Measurements from ENCODE around the gene CNGB1. TPM values are rescaled to one million over a fixed set of nuclear protein-coding genes. Genes with fewer than 3 reads are reported as not detected.

The CNGB1 gene
- total RNA-seq, 4 donors from 2014 or later: not detected

DNA sequence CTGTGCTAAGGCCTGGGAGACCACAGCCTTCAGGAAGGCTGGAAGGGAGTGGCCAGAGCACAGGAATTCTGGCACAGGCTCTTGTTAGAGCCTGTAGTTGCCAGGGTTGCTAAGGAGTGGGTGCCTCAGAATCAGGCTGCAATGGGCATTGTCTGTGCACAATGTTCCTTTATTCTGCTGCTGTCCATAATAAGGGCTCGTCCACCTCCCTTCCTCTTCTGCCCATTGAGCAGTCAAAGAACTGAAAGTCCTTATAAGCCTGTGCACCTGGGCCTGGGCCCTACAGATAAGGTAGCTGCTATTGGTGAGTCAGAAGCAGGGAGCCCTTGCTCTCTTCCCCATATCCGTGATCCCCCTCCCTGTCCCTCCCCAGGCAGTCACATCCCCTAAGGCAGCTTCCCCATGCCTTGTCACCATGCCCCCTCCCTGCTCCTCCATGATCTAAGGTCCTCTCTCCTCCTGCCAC is 5.4 kb upstream of the CNGB1 start:
- intact Hi-C loops (cut with DNase I; ENCODE audit: low total_unique reads): no loop called here
- 16% methylated on average over 2 of the region's 2 CpGs for whole genome bisulfite sequencing, 2 donors
- TF ChIP-seq, protein P1, sequence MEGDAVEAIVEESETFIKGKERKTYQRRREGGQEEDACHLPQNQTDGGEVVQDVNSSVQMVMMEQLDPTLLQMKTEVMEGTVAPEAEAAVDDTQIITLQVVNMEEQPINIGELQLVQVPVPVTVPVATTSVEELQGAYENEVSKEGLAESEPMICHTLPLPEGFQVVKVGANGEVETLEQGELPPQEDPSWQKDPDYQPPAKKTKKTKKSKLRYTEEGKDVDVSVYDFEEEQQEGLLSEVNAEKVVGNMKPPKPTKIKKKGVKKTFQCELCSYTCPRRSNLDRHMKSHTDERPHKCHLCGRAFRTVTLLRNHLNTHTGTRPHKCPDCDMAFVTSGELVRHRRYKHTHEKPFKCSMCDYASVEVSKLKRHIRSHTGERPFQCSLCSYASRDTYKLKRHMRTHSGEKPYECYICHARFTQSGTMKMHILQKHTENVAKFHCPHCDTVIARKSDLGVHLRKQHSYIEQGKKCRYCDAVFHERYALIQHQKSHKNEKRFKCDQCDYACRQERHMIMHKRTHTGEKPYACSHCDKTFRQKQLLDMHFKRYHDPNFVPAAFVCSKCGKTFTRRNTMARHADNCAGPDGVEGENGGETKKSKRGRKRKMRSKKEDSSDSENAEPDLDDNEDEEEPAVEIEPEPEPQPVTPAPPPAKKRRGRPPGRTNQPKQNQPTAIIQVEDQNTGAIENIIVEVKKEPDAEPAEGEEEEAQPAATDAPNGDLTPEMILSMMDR (IDR thresholded peaks at IDR 0.05): no peak
- no peak for TF ChIP-seq POLR2A (IDR thresholded peaks at IDR 0.05)
- DNase-seq (ENCODE audit: low spot score in 2 of 2): no peak
- no peak overlapping the region for H3K4me3 ChIP-seq (ENCODE audit: low read depth, poor library complexity, severe bottlenecking)

DNA sequence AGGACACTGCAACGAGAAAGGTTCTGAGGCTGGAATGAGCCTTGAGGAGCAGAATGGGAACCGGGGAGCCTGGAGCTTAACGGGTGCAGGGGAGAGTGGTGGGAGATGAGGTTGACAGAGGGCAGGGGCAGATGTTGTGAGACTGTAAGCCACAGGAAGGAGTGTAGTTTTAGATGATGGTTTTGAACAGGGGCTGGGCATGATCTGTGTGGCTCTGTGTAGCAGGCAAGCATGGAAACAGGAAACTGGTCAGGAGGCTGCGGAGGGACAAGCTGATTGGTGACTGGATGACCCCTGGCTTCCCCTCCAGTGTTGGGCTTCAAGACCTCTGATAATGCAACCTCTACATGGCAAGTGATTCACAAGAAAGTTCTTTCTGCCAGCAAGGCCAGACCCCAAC is 1.4 kb upstream of the CNGB1 start:
- no peak overlapping the region for H3K4me3 ChIP-seq (ENCODE audit: low read depth, poor library complexity, severe bottlenecking)
- TF ChIP-seq, protein P1 (IDR thresholded peaks at IDR 0.05): no peak
- TF ChIP-seq POLR2A (IDR thresholded peaks at IDR 0.05): no peak
- WGBS, 2 donors: 75 to 83% methylated on average over 4 of the region's 4 CpGs
- no peak for DNase-seq (ENCODE audit: low spot score in 2 of 2)
- intact Hi-C loops (cut with DNase I; ENCODE audit: low total_unique reads): no loop called here

DNA sequence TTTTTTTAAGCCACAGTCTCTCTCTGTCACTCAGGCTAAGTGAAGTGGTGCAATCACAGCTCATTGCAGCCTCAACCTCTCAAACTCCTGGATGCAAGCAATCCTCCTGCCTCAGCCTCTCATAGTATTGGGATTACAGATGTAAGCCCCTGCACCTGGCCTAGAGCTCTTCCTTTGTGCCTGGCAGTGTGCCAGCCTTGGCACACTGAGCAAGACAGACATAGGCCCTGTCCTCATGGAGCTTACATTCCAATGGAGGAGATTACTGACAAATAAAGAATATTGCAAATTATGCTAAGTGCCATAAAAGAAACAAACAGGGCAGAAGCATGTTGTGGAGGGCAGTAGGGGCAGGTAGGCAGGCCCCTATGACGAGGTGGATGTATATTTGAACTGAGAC is 920 bp upstream of the CNGB1 start:
- 81 to 88% methylated on average over 1 of the region's 1 CpG for WGBS, 2 donors
- no peak for DNase-seq (ENCODE audit: low spot score in 2 of 2)
- TF ChIP-seq, protein P1 (IDR thresholded peaks at IDR 0.05): no peak
- no peak for TF ChIP-seq POLR2A (IDR thresholded peaks at IDR 0.05)
- intact Hi-C loops (cut with DNase I; ENCODE audit: low total_unique reads): no loop called here
- H3K4me3 ChIP-seq (ENCODE audit: low read depth, poor library complexity, severe bottlenecking): no peak overlapping the region

DNA sequence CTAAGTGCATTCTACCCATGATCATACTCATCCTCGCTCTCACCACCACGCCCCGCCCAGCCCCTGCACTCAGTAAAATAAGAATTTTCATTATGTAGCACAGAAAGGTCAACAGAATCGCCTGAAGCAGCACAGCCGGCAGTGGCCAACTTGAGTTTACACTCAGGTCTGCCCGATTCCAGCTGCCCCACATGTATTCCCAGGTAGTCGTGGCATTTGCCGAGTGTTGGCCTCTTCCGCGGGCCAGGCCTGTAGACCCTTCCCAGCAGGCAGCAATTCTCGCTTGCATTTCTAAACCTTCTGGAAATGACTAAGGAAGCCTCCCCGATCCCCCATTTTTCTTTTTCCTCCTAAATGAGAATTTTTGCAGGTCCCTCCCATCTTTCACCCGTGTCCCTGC is 609 bp downstream of the CNGB1 start:
- intact Hi-C loops (cut with DNase I; ENCODE audit: low total_unique reads): no loop called here
- WGBS, 2 donors: 78 to 79% methylated on average over 13 of the region's 13 CpGs
- no peak for DNase-seq (ENCODE audit: low spot score in 2 of 2)
- no peak overlapping the region for H3K4me3 ChIP-seq (ENCODE audit: low read depth, poor library complexity, severe bottlenecking)
- TF ChIP-seq, protein P1 (IDR thresholded peaks at IDR 0.05): no peak
- TF ChIP-seq POLR2A (IDR thresholded peaks at IDR 0.05): no peak

DNA sequence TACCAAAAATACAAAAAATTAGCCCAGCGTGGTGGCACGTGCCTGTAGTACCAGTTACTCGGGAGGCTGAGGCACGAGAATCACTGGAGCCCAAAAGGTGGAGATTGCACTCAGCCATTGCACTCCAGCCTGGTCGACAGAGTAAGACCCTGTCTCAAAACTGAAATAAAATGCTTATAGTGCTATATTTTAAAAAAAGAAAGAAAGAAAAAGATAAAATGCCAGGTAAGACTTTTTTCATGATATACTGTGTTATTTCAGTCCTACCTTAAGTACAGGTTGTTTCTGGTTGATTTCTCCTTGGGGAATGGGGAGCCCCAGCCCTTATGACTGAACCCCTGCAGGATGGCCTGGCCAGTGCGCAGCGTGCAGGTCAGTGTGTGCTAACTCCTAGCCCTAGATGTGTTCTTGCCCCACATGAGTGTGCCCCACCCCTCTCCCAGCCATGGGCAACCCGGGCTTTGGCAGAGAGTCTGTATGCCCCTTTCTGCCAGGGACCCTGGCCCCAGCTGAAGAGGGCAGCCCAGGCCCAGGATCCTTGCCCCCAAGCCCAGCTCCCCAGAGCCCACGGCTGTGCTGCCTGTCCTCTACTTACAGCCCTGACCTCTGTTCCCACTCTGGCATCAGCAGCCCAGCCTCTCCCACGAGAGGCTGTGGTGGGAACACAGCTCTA is 1.3 kb downstream of the CNGB1 start:
- intact Hi-C loops (cut with DNase I; ENCODE audit: low total_unique reads): no loop called here
- 84% methylated on average over 10 of the region's 10 CpGs for WGBS, 2 donors
- TF ChIP-seq POLR2A (IDR thresholded peaks at IDR 0.05): no peak
- TF ChIP-seq, protein P1 (IDR thresholded peaks at IDR 0.05): no peak
- no peak for DNase-seq (ENCODE audit: low spot score in 2 of 2)
- no peak overlapping the region for H3K4me3 ChIP-seq (ENCODE audit: low read depth, poor library complexity, severe bottlenecking)

DNA sequence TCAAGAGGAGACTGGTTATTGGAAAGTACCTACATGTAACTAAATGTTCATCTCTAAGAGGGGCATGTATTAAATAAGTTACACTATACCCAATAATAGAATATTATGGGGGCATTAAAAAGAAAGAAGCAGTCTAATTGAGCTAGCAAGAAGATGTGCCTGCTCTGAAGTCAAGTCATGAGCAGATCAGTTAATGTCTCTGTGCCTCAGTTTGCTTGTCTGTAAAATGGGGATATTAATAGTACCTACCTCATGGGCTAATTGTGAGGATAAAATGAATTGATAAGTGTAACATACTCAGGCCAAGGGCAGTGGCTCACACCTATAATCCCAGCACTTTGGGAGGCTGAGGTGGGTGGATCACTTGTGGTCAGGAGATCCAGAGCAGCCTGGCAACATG is 3.0 kb downstream of the CNGB1 start:
- no peak overlapping the region for H3K4me3 ChIP-seq (ENCODE audit: low read depth, poor library complexity, severe bottlenecking)
- intact Hi-C loops (cut with DNase I; ENCODE audit: low total_unique reads): no loop called here
- TF ChIP-seq, protein P1 (IDR thresholded peaks at IDR 0.05): no peak
- TF ChIP-seq POLR2A (IDR thresholded peaks at IDR 0.05): no peak
- DNase-seq (ENCODE audit: low spot score in 2 of 2): no peak
